Nephron progenitor cell (in vitro differentiated cells): ENCODE data around the gene TRABD2A.
"Not testable (repeated sequence)": the region's sequence is repeated elsewhere in the genome, so short reads cannot be mapped to it uniquely, and the experiment has no call there.

Source experiments
- DNase-seq: peaks from one replicate; pipeline ENCODE4 v3.0.0; 2021
- H3K27ac Mint-ChIP-seq: 2 replicates; pipeline ENCODE4 v1.8.0; 2021; ENCODE audit warnings: mild to moderate bottlenecking, moderate library complexity, mixed read lengths
- H3K27me3 Mint-ChIP-seq: 2 replicates; pipeline ENCODE4 v1.8.0; 2021; ENCODE audit warnings: mild to moderate bottlenecking, low read depth, mixed read lengths; ENCODE audit not compliant: poor library complexity
- H3K36me3 Mint-ChIP-seq: 2 replicates; pipeline ENCODE4 v1.8.0; 2021; ENCODE audit warnings: low read depth, mixed read lengths
- H3K4me1 Mint-ChIP-seq: 2 replicates; pipeline ENCODE4 v1.8.0; 2021; ENCODE audit warnings: mixed read lengths
- H3K4me3 Mint-ChIP-seq: 2 replicates; pipeline ENCODE4 v1.8.0; 2021; ENCODE audit warnings: mild to moderate bottlenecking, moderate library complexity, mixed read lengths
- H3K9me3 Mint-ChIP-seq: 2 replicates; pipeline ENCODE4 v1.8.0; 2021; ENCODE audit warnings: mild to moderate bottlenecking, moderate library complexity, mixed read lengths
- CTCF ChIP-seq: fragments of 200-600 bp; sonication (generic); IDR thresholded peaks from 2 replicates; pipeline ENCODE4 v1.5.0; 2021; ENCODE audit warnings: antibody characterized with exemption

TRABD2A gene

GRCh38 chr2:84776011-84776410, 104.9 kb downstream of the TRABD2A start:
- no peak for DNase-seq
- Mint-ChIP-seq H3K27me3 (no peaks in the 10 kb centered on the region), H3K4me3 (no peak overlapping the region), H3K27ac (no peak overlapping the region), H3K36me3 (no peaks in the 10 kb centered on the region), H3K9me3 (peaks cover 55% of the 10 kb centered on the region), H3K4me1 (no peaks in the 10 kb centered on the region)
- no peak for TF ChIP-seq CTCF

GRCh38 chr2:84773562-84773961, 107.3 kb downstream of the TRABD2A start:
- peaks cover 62% of the 10 kb centered on the region for H3K9me3 Mint-ChIP-seq

More at GRCh38 chr2:84773562-84773961, 107.3 kb downstream of the TRABD2A start:
- not testable (repeated sequence) for H3K27me3 Mint-ChIP-seq, DNase-seq, H3K27ac Mint-ChIP-seq, H3K4me1 Mint-ChIP-seq, H3K4me3 Mint-ChIP-seq, H3K36me3 Mint-ChIP-seq
